HCT116 (cell line): ENCODE data around the gene ARSJ. TPM values are rescaled to one million over a fixed set of nuclear protein-coding genes. Genes with fewer than 3 reads are reported as not detected.

Experiments used
- ATAC-seq: fragments of 200-7000 bp; cut with Tn5 transposase; 2 replicates; pipeline ENCODE4 v1.9.1; 2020; ENCODE audit warnings: mild to moderate bottlenecking, moderate library complexity
- BruUV-seq: library from RNA; stranded (reverse); fragments of 400-500 nt; replicated peaks from 2 replicates; lab custom pipeline; 2021; lab: Mats Ljungman, UMichigan
- CTCF ChIA-PET: fragments of 300-600 bp; sonication (Branson Sonifier 250); formaldehyde crosslinking; loops from one replicate; lab custom pipeline; 2021; ENCODE audit warnings: antibody characterized with exemption; lab: Charles Lee
- POLR2A ChIA-PET: fragments of 300-600, 350-600 bp; sonication (Branson Sonifier 250); formaldehyde crosslinking; loops from one replicate; lab custom pipeline; 2021; ENCODE audit warnings: antibody characterized with exemption; lab: Charles Lee
- RAD21 ChIA-PET, 2 experiments: fragments of 300-600 bp; sonication (Branson Sonifier 250); formaldehyde crosslinking; loops; one replicate each; lab custom pipeline; 2023; ENCODE audit warnings: low total read pairs in 2 of 2; ENCODE audit not compliant: uncharacterized antibody in 2 of 2, unreplicated experiment in 2 of 2, low non-redundant PET in 1 of 2; lab: Charles Lee
- DNase-seq: peaks from one replicate; pipeline ENCODE4 v3.0.0-alpha.2; 2010; ENCODE audit warnings: low read depth, low spot score
- H2AFZ ChIP-seq: fragments of 200-600 bp; shearing (Covaris generic), sonication (generic); 2 replicates; pipeline ENCODE4 v1.6.1; 2017; ENCODE audit warnings: low read depth, mixed run types, mixed read lengths, antibody characterized with exemption, low read length; ENCODE audit not compliant: poor library complexity, severe bottlenecking
- H3K27ac ChIP-seq: 2 replicates; pipeline ENCODE4 v1.5.1; 2012; ENCODE audit warnings: low read depth, low read length
- H3K27me3 ChIP-seq: fragments of 200-600 bp; sonication (generic); 2 replicates; pipeline ENCODE4 v1.6.1; 2016; ENCODE audit warnings: mixed run types, low read length, mixed read lengths; ENCODE audit not compliant: insufficient read depth
- H3K36me3 ChIP-seq, 2 experiments: fragments of 200-500 bp in 1 of 2; fragments of 200-600 bp in 1 of 2; sonication (Bioruptor generic) in 1 of 2; sonication (generic) in 1 of 2; 2 replicates each; pipeline versions ENCODE4 v1.5.1 to v1.6.1; 2014 to 2016; ENCODE audit warnings: low read length in 2 of 2, inconsistent platforms in 1 of 2, mixed read lengths in 1 of 2, mixed run types in 1 of 2; ENCODE audit not compliant: insufficient read depth in 2 of 2, control insufficient read depth in 1 of 2
- H3K4me1 ChIP-seq, 2 experiments: fragments of 200-600 bp in 1 of 2; sonication (generic) in 1 of 2; 2 replicates each; pipeline versions ENCODE4 v1.5.1 to v1.6.1; 2012 to 2017; ENCODE audit warnings: low read length in 2 of 2, inconsistent platforms in 1 of 2, mild to moderate bottlenecking in 1 of 2, mixed read lengths in 1 of 2, mixed run types in 1 of 2, moderate library complexity in 1 of 2; ENCODE audit not compliant: insufficient read depth in 2 of 2, control insufficient read depth in 1 of 2
- H3K4me2 ChIP-seq: fragments of 200-600 bp; sonication (generic); 2 replicates; pipeline ENCODE4 v1.6.1; 2017; ENCODE audit warnings: mixed run types, low read length, mixed read lengths
- H3K4me3 ChIP-seq, 2 experiments: fragments of 200-600 bp in 1 of 2; sonication (generic) in 1 of 2; replicated peaks in 1 of 2; 2 replicates each; pipeline ENCODE4 v1.5.1; 2011 to 2016; ENCODE audit warnings: low read length in 2 of 2, control low read depth in 1 of 2, low read depth in 1 of 2, mild to moderate bottlenecking in 1 of 2, mixed read lengths in 1 of 2, mixed run types in 1 of 2
- H3K79me2 ChIP-seq: fragments of 200-600 bp; sonication (generic); 2 replicates; pipeline ENCODE4 v1.6.1; 2017; ENCODE audit warnings: mild to moderate bottlenecking, mixed run types, low read length, moderate library complexity, mixed read lengths; ENCODE audit not compliant: insufficient read depth
- H3K9ac ChIP-seq: fragments of 200-600 bp; sonication (generic); 2 replicates; pipeline ENCODE4 v1.6.1; 2016; ENCODE audit warnings: low read length, mixed read lengths
- H3K9me2 ChIP-seq: fragments of 200-600 bp; sonication (generic), shearing (Covaris generic); 2 replicates; pipeline ENCODE4 v1.6.1; 2017; ENCODE audit warnings: mixed run types, mild to moderate bottlenecking, moderate library complexity; ENCODE audit not compliant: insufficient read depth
- H3K9me3 ChIP-seq, 2 experiments: fragments of 200-500 bp in 1 of 2; fragments of 200-600 bp in 1 of 2; sonication (Bioruptor generic) in 1 of 2; sonication (generic) in 1 of 2; 2 replicates each; pipeline ENCODE4 v1.6.1; 2014 to 2017; ENCODE audit warnings: low read length in 2 of 2, mixed read lengths in 2 of 2, inconsistent platforms in 1 of 2, low read depth in 1 of 2, mild to moderate bottlenecking in 1 of 2, mixed run types in 1 of 2, moderate library complexity in 1 of 2; ENCODE audit not compliant: control insufficient read depth in 1 of 2, insufficient read depth in 1 of 2
- H4K20me1 ChIP-seq: fragments of 200-600 bp; sonication (generic), shearing (Covaris generic); 2 replicates; pipeline ENCODE4 v1.6.1; 2017; ENCODE audit warnings: mixed run types, mild to moderate bottlenecking, moderate library complexity; ENCODE audit not compliant: insufficient read depth
- CBX3 ChIP-seq: IDR thresholded peaks from 2 replicates; pipeline ENCODE4 v1.6.1; 2012; ENCODE audit warnings: low read depth
- CEBPB ChIP-seq: IDR thresholded peaks from 2 replicates; pipeline ENCODE4 v1.6.1; 2012; ENCODE audit warnings: low read depth
- CTCF ChIP-seq, 3 experiments: fragments of 200-600 bp in 1 of 3; sonication (generic) in 1 of 3; IDR thresholded peaks in 2 of 3; conservative IDR thresholded peaks in 1 of 3; 2 replicates each; pipeline ENCODE4 v1.5.1; 2012 to 2017; ENCODE audit warnings: low read depth in 2 of 3, low read length in 2 of 3, antibody characterized with exemption in 1 of 3, borderline replicate concordance in 1 of 3, control low read depth in 1 of 3, mild to moderate bottlenecking in 1 of 3, mixed read lengths in 1 of 3, mixed run types in 1 of 3, moderate library complexity in 1 of 3; ENCODE audit not compliant: insufficient read depth in 1 of 3
- EGR1 ChIP-seq: IDR thresholded peaks from 2 replicates; pipeline ENCODE4 v1.6.1; 2012; ENCODE audit warnings: low read depth
- ELF1 ChIP-seq: IDR thresholded peaks from 2 replicates; pipeline ENCODE4 v1.6.1; 2012; ENCODE audit warnings: low read depth, borderline replicate concordance
- EZH2phosphoT487 ChIP-seq: fragments of 200-600 bp; IDR thresholded peaks from 2 replicates; pipeline ENCODE4 v1.6.1; 2018; ENCODE audit warnings: antibody characterized with exemption, borderline replicate concordance
- JUND ChIP-seq: IDR thresholded peaks from 2 replicates; pipeline ENCODE4 v1.6.1; 2012
- POLR2A ChIP-seq: IDR thresholded peaks from 2 replicates; pipeline ENCODE4 v1.7.0; 2011; ENCODE audit warnings: borderline replicate concordance; ENCODE audit not compliant: insufficient read depth, insufficient read length; ENCODE audit errors: extremely low read depth
- POLR2AphosphoS5 ChIP-seq: IDR thresholded peaks from 2 replicates; pipeline ENCODE4 v1.6.1; 2011; ENCODE audit warnings: mild to moderate bottlenecking, low read depth, low read length, moderate library complexity
- RAD21 ChIP-seq: IDR thresholded peaks from 2 replicates; pipeline ENCODE4 v1.6.1; 2012; ENCODE audit warnings: low read depth, mild to moderate bottlenecking
- SP1 ChIP-seq: IDR thresholded peaks from 2 replicates; pipeline ENCODE4 v1.6.1; 2012; ENCODE audit warnings: low read depth
- TCF7L2 ChIP-seq: IDR thresholded peaks from 2 replicates; pipeline ENCODE4 v1.7.0; 2011; ENCODE audit warnings: borderline replicate concordance, inconsistent platforms; ENCODE audit not compliant: insufficient read depth, insufficient read length; ENCODE audit errors: extremely low read depth
- YY1 ChIP-seq: IDR thresholded peaks from 2 replicates; pipeline ENCODE4 v1.6.1; 2011; ENCODE audit warnings: low read length, low read depth, moderate library complexity, mild to moderate bottlenecking; ENCODE audit not compliant: insufficient replicate concordance; ENCODE audit errors: extremely low read depth
- ZBTB33 ChIP-seq: IDR thresholded peaks from 2 replicates; pipeline ENCODE4 v1.6.1; 2011; ENCODE audit warnings: mild to moderate bottlenecking, low read length, moderate library complexity; ENCODE audit not compliant: insufficient replicate concordance; ENCODE audit errors: extremely low read depth
- ZNF274 ChIP-seq: fragments of 200-500 bp; sonication (Bioruptor generic); IDR thresholded peaks from 2 replicates; pipeline ENCODE4 v1.6.1; 2014; ENCODE audit warnings: mild to moderate bottlenecking, low read depth, low read length, inconsistent platforms
- intact Hi-C: fragments of 100-400 bp; cut with micrococcal nuclease; formaldehyde crosslinking; loops from 2 replicates; pipeline ENCODE4 v1.10.0; 2022
- total RNA-seq: library from RNA; stranded (reverse); gene quantifications from one replicate; pipeline ENCODE4 v1.2.1, GENCODE V29; 2021; ENCODE audit not compliant: unreplicated experiment
- TF ChIP-seq, protein P1 (sequence below): IDR thresholded peaks from 2 replicates; pipeline ENCODE4 v1.6.1; 2012; ENCODE audit warnings: low read depth
- TF ChIP-seq, protein P2 (sequence below): IDR thresholded peaks from 2 replicates; pipeline ENCODE4 v1.6.1; 2012

Gene ARSJ
- total RNA-seq, 1 experiment from 2014 or later, result 2.3 TPM

- Histone ChIP-seq H4K20me1 (no peaks in the 10 kb centered on the region), H3K36me3 (no peaks in the 10 kb centered on the region), H3K4me3 (no peak overlapping the region), H3K27ac (no peak overlapping the region), H3K9me2 (no peaks in the 10 kb centered on the region), H3K27me3 (no peaks in the 10 kb centered on the region), H3K9me3 (no peaks in the 10 kb centered on the region), H3K4me2 (no peak overlapping the region), H3K79me2 (no peaks in the 10 kb centered on the region), H3K4me1 (peaks cover 0 to 16% of the 10 kb centered on the region in 2 experiments; a peak in 2 of 4 replicates), H2AFZ (no peak overlapping the region), H3K9ac (no peak overlapping the region)
- ATAC-seq, result no peak
- TF ChIP-seq POLR2A (no peak), ZNF274 (no peak), SP1 (no peak), CEBPB (no peak), POLR2AphosphoS5 (no peak), RAD21 (no peak), YY1 (no peak), CBX3 (no peak), TCF7L2 (no peak), EGR1 (no peak), JUND (no peak), ZBTB33 (no peak), ELF1 (no peak), CTCF (IDR thresholded peaks at IDR 0.05 in 2 of 3, conservative IDR thresholded peaks at IDR 0.05 in 1 of 3; ENCODE audit: borderline replicate concordance in 1 of 3, insufficient read depth in 1 of 3, low read depth in 2 of 3, low read length in 2 of 3) (no peak), EZH2phosphoT487 (no peak)
- TF ChIP-seq, protein P1, sequence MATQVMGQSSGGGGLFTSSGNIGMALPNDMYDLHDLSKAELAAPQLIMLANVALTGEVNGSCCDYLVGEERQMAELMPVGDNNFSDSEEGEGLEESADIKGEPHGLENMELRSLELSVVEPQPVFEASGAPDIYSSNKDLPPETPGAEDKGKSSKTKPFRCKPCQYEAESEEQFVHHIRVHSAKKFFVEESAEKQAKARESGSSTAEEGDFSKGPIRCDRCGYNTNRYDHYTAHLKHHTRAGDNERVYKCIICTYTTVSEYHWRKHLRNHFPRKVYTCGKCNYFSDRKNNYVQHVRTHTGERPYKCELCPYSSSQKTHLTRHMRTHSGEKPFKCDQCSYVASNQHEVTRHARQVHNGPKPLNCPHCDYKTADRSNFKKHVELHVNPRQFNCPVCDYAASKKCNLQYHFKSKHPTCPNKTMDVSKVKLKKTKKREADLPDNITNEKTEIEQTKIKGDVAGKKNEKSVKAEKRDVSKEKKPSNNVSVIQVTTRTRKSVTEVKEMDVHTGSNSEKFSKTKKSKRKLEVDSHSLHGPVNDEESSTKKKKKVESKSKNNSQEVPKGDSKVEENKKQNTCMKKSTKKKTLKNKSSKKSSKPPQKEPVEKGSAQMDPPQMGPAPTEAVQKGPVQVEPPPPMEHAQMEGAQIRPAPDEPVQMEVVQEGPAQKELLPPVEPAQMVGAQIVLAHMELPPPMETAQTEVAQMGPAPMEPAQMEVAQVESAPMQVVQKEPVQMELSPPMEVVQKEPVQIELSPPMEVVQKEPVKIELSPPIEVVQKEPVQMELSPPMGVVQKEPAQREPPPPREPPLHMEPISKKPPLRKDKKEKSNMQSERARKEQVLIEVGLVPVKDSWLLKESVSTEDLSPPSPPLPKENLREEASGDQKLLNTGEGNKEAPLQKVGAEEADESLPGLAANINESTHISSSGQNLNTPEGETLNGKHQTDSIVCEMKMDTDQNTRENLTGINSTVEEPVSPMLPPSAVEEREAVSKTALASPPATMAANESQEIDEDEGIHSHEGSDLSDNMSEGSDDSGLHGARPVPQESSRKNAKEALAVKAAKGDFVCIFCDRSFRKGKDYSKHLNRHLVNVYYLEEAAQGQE, result no peak
- TF ChIP-seq, protein P2, sequence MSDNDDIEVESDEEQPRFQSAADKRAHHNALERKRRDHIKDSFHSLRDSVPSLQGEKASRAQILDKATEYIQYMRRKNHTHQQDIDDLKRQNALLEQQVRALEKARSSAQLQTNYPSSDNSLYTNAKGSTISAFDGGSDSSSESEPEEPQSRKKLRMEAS, result no peak
- no TSS peak for BruUV-seq
- DNase-seq, result no peak
- intact Hi-C loops, result no loop called here
- ChIA-PET CTCF (no interaction called here), POLR2A (no interaction called here), RAD21 (no interaction called here)
These were observed 48.6 kb upstream of the ARSJ start for GRCh38 chr4:114028071-114028470.
